ENCODE measurements around the gene GOLM1.

The GOLM1 gene

DNA sequence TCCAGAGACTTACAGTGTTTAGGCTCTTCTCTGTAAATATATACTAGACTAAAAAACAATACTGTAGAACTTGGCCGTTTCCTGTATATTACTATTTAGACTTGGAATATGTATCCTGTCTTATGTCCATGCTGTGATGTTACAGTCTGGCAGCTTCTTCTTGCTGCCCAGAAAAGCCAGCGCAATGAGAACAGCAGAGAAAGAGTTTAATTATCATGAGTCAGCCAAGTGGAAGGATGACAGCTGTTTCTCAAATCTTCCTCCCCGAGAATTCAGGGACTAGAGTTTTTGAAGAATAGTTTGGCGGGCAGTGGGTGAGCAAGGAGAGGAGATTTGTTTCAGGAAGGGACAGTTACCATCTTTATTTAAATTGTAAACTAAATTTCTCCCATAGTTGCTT, 120.9 kb downstream of the GOLM1 start:
- DNase-seq (ENCODE audit: low read depth) = no peak

All from stimulated activated CD8-positive, alpha-beta memory T cell treated with anti-CD3 and anti-CD28 coated beads, Interleukin-4, amount 100 ng/mL, for 24 hours (primary cell).